Upper lobe of left lung (tissue), 4 donors: Measurements from ENCODE around the gene C1D.
A peak's percentile ranks its signal among the peaks of the same experiment; 100 is the strongest.

Experiments
- EP300 ChIP-seq, 4 donors: sonication (generic); formaldehyde crosslinking; IDR thresholded peaks; one replicate each; pipeline ENCODE4 v1.5.1; 2017; ENCODE audit warnings: antibody characterized with exemption in 4 of 4, control low read depth in 2 of 4
- POLR2A ChIP-seq, 4 donors: fragments of 450-650 bp; IDR thresholded peaks; one replicate each; pipeline ENCODE4 v1.5.1; 2016 to 2017; ENCODE audit warnings: antibody characterized with exemption in 4 of 4, mild to moderate bottlenecking in 2 of 4
- POLR2AphosphoS5 ChIP-seq, 2 donors: sonication (generic); formaldehyde crosslinking; IDR thresholded peaks; one replicate each; pipeline ENCODE4 v1.5.1; 2017; ENCODE audit warnings: antibody characterized with exemption in 2 of 2
- TF ChIP-seq, protein P1 (sequence below), 6 experiments: fragments of 450-650 bp in 4 of 6; fragments of 200-600 bp in 2 of 6; sonication (generic) in 2 of 6; IDR thresholded peaks; one replicate each; pipeline ENCODE4 v1.5.1; 2016 to 2019; ENCODE audit warnings: antibody characterized with exemption in 6 of 6

DNA sequence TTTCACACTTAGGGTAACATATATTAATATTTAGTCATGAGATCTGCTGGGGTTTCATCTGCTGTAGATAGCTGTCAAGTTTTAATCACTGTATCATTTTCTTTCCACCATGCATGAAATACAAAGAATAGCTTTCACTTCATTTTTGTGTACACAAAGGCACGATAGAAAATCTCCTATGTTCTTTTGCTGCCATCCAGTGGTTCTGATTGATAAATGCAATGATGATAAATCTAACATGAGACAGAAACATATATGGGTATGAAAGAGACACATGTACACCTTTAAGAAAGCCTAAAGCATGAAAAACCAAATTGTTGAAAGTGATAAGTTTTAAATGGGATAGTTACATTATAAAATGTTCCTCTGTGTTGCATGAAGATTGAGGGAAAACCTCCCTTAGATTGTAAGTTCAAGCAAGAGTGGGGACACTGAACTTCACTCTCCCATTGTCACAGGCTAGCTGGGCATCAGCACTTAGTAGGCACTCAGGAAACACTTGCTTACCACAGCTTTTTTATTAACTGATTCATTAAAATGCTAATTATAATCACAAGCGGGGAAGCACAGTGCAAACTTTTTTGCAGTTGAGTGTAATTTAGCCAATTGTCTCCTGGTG lies 31.2 kb downstream of the C1D start:
- TF ChIP-seq, protein P1, sequence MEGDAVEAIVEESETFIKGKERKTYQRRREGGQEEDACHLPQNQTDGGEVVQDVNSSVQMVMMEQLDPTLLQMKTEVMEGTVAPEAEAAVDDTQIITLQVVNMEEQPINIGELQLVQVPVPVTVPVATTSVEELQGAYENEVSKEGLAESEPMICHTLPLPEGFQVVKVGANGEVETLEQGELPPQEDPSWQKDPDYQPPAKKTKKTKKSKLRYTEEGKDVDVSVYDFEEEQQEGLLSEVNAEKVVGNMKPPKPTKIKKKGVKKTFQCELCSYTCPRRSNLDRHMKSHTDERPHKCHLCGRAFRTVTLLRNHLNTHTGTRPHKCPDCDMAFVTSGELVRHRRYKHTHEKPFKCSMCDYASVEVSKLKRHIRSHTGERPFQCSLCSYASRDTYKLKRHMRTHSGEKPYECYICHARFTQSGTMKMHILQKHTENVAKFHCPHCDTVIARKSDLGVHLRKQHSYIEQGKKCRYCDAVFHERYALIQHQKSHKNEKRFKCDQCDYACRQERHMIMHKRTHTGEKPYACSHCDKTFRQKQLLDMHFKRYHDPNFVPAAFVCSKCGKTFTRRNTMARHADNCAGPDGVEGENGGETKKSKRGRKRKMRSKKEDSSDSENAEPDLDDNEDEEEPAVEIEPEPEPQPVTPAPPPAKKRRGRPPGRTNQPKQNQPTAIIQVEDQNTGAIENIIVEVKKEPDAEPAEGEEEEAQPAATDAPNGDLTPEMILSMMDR (IDR thresholded peaks at IDR 0.05), result peak; percentile 23 to 70 (median 59)
- TF ChIP-seq POLR2AphosphoS5 (IDR thresholded peaks at IDR 0.05) (no peak), POLR2A (IDR thresholded peaks at IDR 0.05) (no peak), EP300 (IDR thresholded peaks at IDR 0.05) (no peak)
